HG02870 (cell line): ENCODE measurements around the gene ZNF609.

ENCODE experiments used
- ATAC-seq: cut with Tn5 transposase; IDR thresholded peaks from one replicate; pipeline ENCODE4 v1.9.1; 2021; ENCODE audit warnings: mild to moderate bottlenecking, moderate library complexity; ENCODE audit not compliant: unreplicated experiment

Gene ZNF609

DNA sequence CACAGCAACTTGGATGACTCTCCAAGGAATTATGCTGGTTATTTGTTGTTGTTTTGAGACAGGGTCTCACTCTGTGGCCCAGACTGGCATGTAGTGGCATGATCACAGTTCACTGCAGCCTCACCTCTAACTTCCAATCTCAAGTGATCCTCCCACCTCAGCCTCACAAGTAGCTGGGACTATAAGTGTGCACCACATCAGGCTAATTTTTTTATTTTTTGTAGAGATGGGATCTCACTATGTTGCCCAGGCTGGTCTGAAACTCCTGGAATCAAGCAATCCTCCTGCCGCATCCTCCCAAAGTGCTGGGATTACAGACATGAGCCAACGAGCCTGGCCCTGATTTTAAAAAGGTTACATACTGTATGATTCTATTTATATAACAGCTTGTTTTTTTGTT is 252.0 kb downstream of the ZNF609 start:
- no peak for ATAC-seq

DNA sequence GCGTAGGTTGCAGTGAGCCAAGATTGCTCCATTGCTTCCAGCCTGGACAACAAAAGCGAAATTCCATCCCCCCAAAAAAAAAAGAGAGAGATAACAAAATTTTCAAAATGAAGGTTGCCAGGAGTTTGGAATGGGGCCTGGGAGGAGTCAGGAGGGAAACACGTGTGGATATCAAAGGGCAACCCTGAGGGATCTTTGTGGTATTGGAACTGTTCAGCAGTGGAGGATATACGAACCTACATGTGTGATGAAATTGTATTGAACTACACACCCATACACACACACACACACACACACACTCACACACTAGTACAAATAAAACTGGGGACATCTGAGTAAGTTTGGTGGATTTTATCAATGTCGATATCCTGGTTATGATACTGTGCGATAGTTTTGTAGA is 253.2 kb downstream of the ZNF609 start:
- no peak for ATAC-seq

DNA sequence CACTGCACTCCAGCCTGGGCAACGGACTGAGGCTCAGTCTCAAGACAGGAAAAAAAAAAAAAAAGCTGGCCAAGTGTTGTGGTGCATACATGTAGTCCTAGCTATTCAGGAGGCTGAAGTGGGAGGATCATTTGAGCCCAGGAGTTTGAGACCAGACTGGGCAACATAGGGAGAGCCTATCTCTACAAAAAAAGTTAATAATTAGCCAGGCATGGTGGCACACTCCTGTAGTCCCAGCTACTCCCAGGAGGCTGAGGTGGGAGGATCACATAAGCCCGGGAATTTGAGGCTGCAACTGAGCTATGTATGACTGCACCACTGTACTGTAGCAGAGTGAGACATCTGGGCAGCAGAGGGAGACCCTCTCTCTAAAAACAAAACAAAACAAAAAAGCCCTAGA is 256.1 kb downstream of the ZNF609 start:
- no peak for ATAC-seq

DNA sequence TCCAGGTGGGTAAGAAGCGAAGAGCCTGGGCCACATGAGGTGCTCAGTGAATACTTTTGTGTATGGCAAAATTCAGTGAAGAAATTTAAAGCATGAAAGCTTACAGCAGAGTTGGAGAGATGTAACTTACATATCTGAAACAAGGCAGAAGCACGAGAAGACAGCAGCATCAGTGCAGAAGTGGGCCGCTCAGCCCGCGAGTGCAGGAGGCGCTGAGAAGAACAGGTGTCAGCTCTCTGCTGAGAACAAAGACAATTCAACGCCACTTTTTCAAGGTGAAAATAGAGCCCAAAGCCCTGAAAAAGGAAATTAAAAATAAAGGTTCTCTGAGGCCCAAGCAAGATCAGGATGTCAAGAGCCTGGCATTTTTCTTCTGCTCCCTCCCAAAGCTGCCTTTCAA is 256.8 kb downstream of the ZNF609 start:
- ATAC-seq: no peak

DNA sequence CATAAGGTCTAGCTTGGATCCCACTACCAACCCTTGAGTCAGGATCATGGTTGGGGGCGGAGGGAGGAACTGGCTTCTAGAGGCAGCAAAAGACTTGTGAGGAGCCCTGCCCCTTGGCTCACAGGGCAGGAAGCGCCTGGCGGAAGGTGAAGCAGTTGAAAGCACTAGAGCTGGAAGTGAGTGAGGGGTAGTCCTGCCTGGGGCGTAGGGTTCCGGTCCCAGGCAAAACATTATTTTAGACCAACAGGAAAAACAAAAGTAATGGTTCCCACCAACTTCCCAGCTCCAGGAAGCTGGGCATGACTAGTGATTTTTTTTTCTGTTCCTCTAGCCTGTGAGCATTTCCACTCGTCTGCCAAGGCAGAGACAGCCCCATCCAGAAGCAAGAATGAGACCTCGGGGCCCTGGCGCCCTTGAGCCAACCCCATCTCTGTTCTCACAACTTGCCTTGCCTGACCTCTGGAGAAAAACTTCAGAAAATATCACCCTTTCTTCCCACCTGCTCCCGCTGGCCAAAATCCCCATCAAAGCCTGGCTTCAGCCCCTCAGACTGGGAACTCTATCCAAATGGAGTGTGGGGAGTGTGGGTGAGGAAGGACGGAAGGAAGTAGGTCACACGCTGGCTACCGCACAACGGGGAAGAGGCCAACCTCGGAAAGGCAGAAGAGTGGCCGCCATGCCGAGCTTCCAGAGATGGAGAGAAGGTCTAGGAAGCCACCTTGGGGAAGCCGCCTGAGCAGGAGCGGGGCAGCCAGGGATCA is 257.5 kb downstream of the ZNF609 start:
- ATAC-seq: no peak

DNA sequence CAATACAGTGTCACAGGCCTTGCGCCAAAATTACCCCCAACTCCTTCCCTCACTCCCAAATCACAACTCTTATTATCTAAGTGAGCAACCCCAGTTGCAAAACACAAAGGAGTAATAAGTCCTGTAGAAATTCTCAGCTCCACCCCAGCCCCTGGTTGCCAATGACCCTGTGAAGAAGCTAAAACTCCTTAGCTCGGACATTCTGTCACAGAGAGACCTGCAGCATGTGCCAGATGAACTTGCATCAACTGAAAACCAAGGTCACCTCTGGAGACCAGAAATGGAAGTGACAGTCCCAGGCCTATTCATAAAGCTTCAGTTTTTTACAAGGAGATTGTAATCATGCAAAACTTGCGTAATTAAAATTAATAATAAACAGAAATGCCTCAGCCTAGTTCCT is 259.8 kb downstream of the ZNF609 start:
- ATAC-seq: no peak

DNA sequence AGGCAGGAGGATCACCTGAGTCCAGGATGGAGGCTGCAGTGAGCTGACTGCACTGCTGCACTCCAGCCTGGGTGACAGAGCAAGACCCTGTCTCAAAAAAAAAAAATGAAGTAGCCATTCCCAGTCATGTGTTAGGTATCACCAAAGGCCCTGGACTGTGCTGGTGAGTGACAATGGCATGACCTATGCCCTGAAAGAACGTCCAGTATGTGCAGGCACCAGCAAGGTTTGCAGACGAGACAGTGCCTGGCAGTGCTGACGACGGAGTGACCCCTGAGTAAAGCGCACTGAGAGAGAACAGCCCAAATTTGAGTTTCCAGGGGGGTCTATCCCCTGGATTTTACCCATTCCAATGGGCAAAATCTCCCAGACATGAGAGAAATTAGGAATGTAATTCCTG is 269.8 kb downstream of the ZNF609 start:
- no peak for ATAC-seq

DNA sequence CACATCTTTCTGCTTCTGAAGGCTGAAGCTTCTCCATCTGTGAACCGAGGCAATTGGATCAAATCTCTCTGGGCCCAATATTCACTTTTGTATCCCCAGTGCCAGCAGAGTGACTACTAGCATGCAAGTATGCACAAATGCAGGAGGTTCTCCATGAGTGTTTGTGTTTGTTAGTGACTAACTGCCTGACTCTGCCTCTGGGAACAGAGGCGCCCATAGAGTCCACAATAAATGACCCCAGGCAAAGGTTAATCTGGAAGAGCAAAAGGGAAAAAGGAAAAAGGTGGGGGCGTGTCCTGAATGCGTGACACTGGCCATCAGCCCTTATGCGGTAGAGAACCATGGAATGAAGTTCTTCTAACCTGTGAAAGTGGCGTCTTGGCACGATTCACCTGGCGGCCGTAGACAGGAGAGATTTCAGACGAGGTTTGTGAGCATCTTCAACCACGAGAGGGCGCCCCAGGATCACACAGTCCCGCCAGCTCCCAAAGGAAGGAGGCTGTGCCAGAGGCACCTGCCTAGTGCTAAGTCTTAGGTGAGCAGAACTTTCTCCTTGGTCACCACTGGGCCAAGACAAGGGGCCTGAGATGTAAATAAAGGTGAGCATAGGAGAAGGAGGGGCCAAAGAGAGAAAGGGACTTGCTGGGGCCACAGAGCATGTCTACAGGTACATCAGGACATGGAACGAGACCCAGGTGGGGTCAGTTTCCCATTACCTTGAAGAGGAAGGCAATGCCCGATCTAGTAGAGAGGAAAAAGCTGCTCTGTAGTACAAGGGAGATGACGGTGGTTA is 270.8 kb downstream of the ZNF609 start:
- ATAC-seq: no peak

DNA sequence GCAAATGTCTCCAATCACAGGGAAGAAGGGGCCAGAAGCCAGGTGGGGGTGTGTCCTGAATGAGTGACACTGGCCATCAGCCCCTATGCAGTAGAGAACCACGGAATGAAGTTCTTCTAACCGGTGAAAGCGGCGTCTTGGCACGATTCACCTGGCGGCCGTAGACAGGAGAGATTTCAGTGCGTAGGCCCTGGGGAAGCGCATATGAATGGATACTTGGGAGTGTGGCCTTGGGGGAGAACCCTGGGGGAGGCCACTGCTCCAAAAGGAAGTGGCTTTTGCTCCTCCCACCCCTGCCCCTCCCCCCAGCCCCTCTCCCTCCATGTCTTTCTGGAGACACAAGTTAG is 271.4 kb downstream of the ZNF609 start:
- ATAC-seq: no peak

DNA sequence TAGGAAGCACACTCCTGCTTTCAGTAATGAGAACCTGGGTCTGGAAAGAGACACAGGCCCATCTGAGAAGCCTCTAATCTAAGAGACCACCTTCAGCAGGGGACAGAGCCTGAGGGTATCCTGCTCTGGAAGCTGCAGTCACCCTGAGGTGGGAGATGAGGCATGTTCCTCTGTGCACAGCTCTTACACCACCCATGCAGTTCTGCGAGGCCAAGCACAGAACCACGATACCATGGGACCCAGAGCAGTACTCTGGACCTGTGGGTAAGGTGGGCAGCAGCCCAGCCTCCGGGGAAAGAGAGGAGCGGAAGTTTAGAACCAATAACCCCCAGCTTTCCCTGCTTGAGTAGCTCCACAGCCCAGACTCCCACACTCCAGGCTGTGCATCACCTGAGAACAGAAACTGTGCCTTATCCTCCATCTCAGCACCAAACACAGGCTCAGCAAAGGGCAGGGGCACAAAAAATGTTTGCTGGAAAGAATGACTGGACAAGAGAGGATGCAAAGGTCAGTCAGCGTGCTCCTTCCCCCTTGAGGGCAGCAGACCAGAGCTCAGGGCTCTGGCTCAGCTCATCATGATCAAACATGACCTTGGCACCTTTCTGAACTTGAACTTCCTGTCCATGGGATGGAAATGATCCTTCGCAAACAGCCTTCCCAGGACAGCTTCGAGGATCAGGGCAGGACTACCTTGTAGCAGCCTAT is 271.9 kb downstream of the ZNF609 start:
- ATAC-seq: no peak
